GM21367 (cell line): ENCODE measurements around the gene PDE4B.

Experiments used
- ATAC-seq: cut with Tn5 transposase; IDR thresholded peaks from one replicate; pipeline ENCODE4 v1.9.1; 2021; ENCODE audit not compliant: unreplicated experiment

PDE4B gene

GRCh38 chr1:66351478-66351877 lies 558.8 kb downstream of the PDE4B start:
- ATAC-seq, result peak; percentile 32

DNA sequence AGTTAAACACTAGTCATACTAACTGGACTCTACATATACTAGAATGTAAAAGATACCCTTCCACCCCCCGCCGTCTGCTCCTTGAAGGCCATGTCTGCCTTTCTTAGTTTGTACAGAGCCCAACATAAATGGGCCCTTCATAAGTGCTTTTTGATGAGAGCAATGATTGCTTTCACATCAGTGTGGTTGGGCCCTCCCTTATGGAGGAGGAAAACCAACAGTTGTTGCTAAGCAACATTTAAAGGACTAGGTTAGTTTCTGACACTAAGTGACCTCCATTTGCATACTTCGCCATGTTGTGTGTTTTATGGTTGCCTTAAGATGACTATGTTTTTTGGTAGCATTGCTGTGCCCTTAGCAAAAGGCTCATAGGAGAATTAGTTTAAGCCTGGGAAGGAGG lies 559.2 kb downstream of the PDE4B start:
- peak; percentile 40 for ATAC-seq

GRCh38 chr1:66352792-66353191 lies 560.1 kb downstream of the PDE4B start:
- no peak for ATAC-seq

- no peak for ATAC-seq
Measured at GRCh38 chr1:66353257-66353656, 560.6 kb downstream of the PDE4B start.

- no peak for ATAC-seq
Measured at GRCh38 chr1:66354311-66355201, 561.9 kb downstream of the PDE4B start.

- no peak for ATAC-seq
Measured at GRCh38 chr1:66355756-66356155, 563.1 kb downstream of the PDE4B start.

GRCh38 chr1:66356605-66357004 lies 563.9 kb downstream of the PDE4B start:
- ATAC-seq, result no peak

- ATAC-seq, result no peak
Measured at GRCh38 chr1:66357021-66357420, 564.3 kb downstream of the PDE4B start.

DNA sequence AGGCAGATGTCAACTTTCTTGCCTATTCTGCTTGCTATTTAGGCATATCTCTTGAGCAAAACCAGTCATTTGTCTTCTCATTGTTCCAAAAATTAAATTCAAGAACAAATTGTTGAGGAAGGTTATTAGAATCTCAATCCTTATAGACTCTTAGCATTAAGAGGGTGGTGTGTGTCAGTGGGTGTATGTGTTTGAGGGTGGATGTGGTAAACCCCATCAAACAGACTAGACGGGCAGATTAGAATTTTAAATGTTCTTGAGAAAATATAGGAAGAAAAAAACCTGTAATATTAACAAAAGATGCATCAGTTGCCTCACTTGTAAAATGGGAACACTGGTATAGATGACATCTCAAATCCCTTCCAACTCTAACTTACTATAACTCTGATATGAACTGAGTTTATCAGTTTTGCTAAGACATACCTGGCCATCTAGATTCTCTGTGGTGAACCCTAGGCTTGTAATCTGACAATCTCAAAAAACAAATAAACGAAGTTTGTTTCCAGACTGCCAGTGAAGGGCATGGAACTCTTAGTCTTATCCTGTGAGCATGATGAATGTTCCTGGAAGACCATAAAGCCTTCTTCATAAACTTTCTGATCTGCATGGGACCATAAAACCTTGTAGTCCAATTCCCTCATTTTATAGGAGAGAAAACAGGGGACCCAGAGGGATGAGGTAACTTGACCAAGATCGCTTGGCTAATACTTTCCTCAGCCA lies 564.9 kb downstream of the PDE4B start:
- ATAC-seq, result no peak

GRCh38 chr1:66359269-66359668 lies 566.6 kb downstream of the PDE4B start:
- ATAC-seq, result no peak

- no peak for ATAC-seq
Measured at GRCh38 chr1:66359815-66360214, 567.1 kb downstream of the PDE4B start.

- ATAC-seq, result no peak
Measured at GRCh38 chr1:66360285-66360724, 567.6 kb downstream of the PDE4B start.

DNA sequence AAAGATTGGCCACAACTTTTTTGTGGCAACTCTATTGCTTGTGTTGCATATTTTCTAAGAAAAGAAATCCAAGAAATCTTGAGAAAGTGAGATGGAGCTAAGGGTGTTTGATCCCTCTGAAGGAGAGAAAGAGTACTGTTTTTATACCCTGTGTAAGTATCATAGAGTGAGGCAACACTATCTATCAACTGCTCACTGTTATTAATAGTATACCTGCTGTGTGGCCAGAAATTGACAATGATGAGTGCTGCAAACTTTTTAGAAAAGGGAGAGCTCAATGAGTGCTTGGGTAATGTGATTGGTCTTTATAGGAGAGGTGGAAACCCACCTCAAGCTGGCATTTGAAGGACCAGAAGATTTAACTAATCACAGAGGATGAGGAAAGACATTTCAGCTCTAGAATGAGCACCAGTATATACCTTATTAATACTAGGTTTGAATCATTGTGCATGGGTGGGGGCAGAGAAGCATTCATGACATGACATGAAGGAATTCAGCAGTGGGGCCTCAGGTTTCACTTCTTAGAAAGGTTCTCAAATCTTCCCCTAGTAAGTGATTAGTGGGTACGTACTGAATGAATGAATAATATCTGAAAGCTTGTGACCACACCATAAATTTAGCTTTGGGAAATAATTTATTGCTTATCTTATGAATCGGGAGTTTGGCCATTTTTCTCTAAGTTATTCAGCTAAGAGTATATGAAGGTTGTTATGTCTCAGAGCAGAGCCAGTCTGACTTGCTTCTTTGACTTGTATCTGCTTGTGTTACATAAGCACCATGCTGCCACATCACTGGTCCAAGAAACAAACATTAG lies 572.1 kb downstream of the PDE4B start:
- ATAC-seq, result no peak

- no peak for ATAC-seq
Measured at GRCh38 chr1:66365635-66366034, 572.9 kb downstream of the PDE4B start.

GRCh38 chr1:66366634-66367033 lies 573.9 kb downstream of the PDE4B start:
- ATAC-seq, result no peak

DNA sequence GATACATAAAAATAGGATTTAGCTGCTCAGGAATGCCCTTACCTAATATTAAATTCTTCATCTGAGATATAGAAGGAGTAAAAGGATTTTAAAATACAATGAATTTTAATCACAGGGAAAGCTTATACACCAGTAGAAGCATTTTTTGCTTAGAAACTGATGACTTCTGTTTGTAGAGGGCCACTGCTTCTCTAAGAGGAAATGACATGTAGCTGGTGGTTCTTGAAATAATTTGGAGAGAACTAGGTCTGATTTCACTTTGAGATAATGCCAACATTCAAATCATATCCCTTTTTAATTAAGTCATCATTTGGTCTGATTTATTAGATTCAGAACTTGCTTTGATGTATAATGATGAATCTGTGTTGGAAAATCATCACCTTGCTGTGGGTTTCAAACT lies 574.7 kb downstream of the PDE4B start:
- no peak for ATAC-seq

DNA sequence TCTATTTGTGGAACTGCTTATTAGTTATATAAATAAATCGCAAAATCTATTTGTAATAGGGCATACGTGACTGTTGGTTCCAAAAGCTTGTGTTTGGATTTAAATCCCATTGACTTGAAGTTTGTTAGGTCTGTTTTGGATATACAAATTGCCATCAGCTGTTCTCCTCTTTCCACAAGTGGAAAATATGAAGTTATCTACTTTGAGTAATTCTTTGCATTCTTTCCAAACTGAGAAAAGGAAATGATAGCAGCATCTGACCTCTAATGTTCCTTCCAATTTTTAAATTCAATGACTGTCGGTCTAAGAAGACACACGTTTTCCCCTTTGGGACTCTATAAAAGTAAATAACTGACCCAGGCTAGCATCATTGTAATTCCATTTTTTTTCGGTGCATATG lies 575.6 kb downstream of the PDE4B start:
- no peak for ATAC-seq

DNA sequence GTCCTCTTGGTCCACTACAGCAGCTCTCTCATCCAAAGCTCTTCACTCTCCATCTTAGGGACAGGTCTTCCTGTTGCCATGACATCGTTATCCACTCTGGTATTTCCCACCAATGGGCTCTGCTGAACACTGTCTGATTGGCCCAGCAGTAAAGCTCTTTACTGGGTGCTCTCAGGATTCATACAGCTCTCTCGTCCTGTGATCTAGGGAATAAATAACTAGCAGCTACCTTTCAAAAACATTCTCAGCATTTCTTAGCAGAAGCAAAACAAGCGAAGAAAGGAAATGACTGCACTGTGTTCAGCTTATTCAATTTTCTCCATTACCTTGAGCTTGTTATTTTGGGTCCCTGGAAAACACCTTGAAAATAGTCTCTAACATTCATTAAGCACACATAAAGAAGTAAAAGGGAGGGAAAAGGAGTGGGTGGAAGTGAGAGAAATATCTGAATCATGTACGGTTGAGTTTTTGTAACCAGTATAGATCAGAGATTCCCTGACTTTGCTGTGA lies 577.8 kb downstream of the PDE4B start:
- ATAC-seq, result no peak

DNA sequence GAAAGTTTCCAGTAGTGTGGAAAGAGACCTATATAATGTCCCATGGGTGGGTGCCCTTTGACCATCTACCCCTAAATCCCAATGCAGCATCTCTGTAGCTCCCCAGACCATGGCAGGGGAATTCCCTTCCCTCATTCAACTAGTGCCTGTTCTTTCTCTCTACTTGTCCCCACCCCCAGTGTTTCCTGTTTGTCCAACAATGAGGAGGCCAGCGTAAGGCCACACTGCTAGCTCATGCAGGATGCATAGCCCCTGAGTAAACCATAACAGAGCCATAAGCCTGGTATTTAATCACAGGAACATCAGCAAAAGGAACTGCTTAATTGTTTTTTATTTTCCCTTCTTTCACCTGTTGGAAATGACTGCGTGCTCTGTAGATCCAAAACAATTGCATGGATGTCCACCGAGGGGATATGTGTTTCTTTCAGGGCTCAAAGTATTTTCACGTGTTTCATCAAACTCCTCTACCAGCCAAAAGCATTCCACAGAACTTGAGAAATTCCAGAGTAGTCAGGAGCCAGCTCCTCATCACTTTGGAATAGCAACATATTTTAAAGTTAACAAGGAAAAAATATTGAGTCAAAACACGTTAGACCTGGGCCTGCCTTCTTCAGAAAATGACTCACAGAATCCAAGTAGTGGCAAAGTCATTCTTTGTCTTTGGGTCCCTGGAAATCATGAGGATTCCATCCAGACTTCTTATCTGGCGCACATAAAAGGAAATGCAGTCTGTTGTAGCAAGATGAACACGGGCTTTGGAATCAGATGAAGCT lies 578.7 kb downstream of the PDE4B start:
- no peak for ATAC-seq

DNA sequence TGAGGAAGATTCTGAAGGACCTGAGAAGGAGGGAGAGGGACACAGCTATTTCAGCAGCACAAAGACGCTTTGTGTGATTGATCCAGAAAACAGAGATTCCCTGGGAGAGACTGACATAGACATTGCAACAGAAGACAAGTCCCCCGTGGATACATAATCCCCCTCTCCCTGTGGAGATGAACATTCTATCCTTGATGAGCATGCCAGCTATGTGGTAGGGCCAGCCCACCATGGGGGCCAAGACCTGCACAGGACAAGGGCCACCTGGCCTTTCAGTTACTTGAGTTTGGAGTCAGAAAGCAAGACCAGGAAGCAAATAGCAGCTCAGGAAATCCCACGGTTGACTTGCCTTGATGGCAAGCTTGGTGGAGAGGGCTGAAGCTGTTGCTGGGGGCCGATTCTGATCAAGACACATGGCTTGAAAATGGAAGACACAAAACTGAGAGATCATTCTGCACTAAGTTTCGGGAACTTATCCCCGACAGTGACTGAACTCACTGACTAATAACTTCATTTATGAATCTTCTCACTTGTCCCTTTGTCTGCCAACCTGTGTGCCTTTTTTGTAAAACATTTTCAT lies 579.9 kb downstream of the PDE4B start:
- ATAC-seq, result no peak
